Neural progenitor cell (in vitro differentiated cells): ENCODE results near the gene SLC1A6. TPM values are rescaled to one million over a fixed set of nuclear protein-coding genes. Genes with fewer than 3 reads are reported as not detected.

ENCODE experiments used
- DNase-seq: peaks from one replicate; pipeline ENCODE4 v3.0.0-alpha.2; 2016; ENCODE audit warnings: low spot score
- H2AFZ ChIP-seq: fragments of 200-600 bp; sonication (generic); replicated peaks from 2 replicates; pipeline ENCODE4 v1.6.1; 2016; ENCODE audit warnings: antibody characterized with exemption
- H3F3A ChIP-seq: fragments of 200-600 bp; sonication (generic); 2 replicates; pipeline ENCODE4 v1.6.1; 2016; ENCODE audit warnings: antibody characterized with exemption, low read depth
- H3K27ac ChIP-seq: fragments of 200-600 bp; sonication (generic); 2 replicates; pipeline ENCODE4 v1.5.1; 2016; ENCODE audit warnings: mild to moderate bottlenecking
- H3K27me3 ChIP-seq: fragments of 200-600 bp; sonication (generic); 2 replicates; pipeline ENCODE4 v1.6.1; 2016; ENCODE audit warnings: mild to moderate bottlenecking, moderate library complexity
- H3K36me3 ChIP-seq: fragments of 200-600 bp; sonication (generic); 2 replicates; pipeline ENCODE4 v1.5.1; 2016
- H3K4me1 ChIP-seq: fragments of 200-600 bp; sonication (generic); 2 replicates; pipeline ENCODE4 v1.6.1; 2016; ENCODE audit warnings: mixed run types
- H3K4me2 ChIP-seq: fragments of 200-600 bp; sonication (generic); 2 replicates; pipeline ENCODE4 v1.6.1; 2016
- H3K4me3 ChIP-seq: fragments of 200-600 bp; sonication (generic); 2 replicates; pipeline ENCODE4 v1.5.1; 2016
- H3K79me2 ChIP-seq: fragments of 200-600 bp; sonication (generic); 2 replicates; pipeline ENCODE4 v1.6.1; 2016; ENCODE audit warnings: low read depth
- H3K9ac ChIP-seq: fragments of 200-600 bp; sonication (generic); 2 replicates; pipeline ENCODE4 v1.6.1; 2016
- H3K9me3 ChIP-seq: fragments of 200-600 bp; sonication (generic); 2 replicates; pipeline ENCODE4 v1.5.1; 2016; ENCODE audit warnings: low read depth
- H4K20me1 ChIP-seq: fragments of 200-600 bp; sonication (generic); 2 replicates; pipeline ENCODE4 v1.6.1; 2016; ENCODE audit warnings: low read depth
- H3K27ac Mint-ChIP-seq: 3 replicates; pipeline ENCODE4 v1.8.0; 2021; ENCODE audit warnings: mixed read lengths
- H3K27me3 Mint-ChIP-seq: 2 replicates; pipeline ENCODE4 v1.8.0; 2022; ENCODE audit warnings: low read depth, mild to moderate bottlenecking, inconsistent platforms, moderate library complexity, mixed read lengths; ENCODE audit not compliant: insufficient read depth
- H3K36me3 Mint-ChIP-seq: 3 replicates; pipeline ENCODE4 v1.8.0; 2021; ENCODE audit warnings: mixed read lengths
- H3K4me1 Mint-ChIP-seq: 3 replicates; pipeline ENCODE4 v1.8.0; 2021; ENCODE audit warnings: mixed read lengths
- H3K4me3 Mint-ChIP-seq: 3 replicates; pipeline ENCODE4 v1.8.0; 2021; ENCODE audit warnings: mild to moderate bottlenecking, moderate library complexity, mixed read lengths
- H3K9me3 Mint-ChIP-seq: 3 replicates; pipeline ENCODE4 v1.8.0; 2020; ENCODE audit warnings: mixed read lengths
- CTCF ChIP-seq: fragments of 200-600 bp; sonication (generic); IDR thresholded peaks from 2 replicates; pipeline ENCODE4 v1.5.1; 2017; ENCODE audit warnings: antibody characterized with exemption, mild to moderate bottlenecking
- EZH2 ChIP-seq: fragments of 200-600 bp; sonication (generic); IDR thresholded peaks from 2 replicates; pipeline ENCODE4 v1.6.1; 2017; ENCODE audit warnings: antibody characterized with exemption, mild to moderate bottlenecking, moderate library complexity
- EZH2phosphoT487 ChIP-seq: fragments of 200-600 bp; sonication (generic); IDR thresholded peaks from 2 replicates; pipeline ENCODE4 v1.6.1; 2017; ENCODE audit warnings: antibody characterized with exemption
- total RNA-seq: library from RNA; depleted of rRNA; stranded (reverse); fragments of >200 nt; gene quantifications from 2 replicates; pipeline ENCODE4 v1.2.3, GENCODE V29; 2015; ENCODE audit warnings: low replicate concordance

The SLC1A6 gene
- total RNA-seq, 1 donor from 2014 or later, result 15.0 TPM

GRCh38 chr19:14978161-14978776, 1.4 kb downstream of the SLC1A6 start:
- H3K79me2 ChIP-seq, result no peaks in the 10 kb centered on the region
- H3K4me1 Mint-ChIP-seq, result peaks cover 16% of the 10 kb centered on the region
- H2AFZ ChIP-seq, result no peak overlapping the region
- H3K27me3 ChIP-seq, result peaks cover 49% of the 10 kb centered on the region
- peak overlapping the region; percentile 90 for H3K4me2 ChIP-seq
- peak overlapping the region; percentile 90 for H3K4me3 Mint-ChIP-seq
- H3F3A ChIP-seq, result peaks cover 12% of the 10 kb centered on the region
- H3K27ac Mint-ChIP-seq, result no peak overlapping the region
- H3K4me3 ChIP-seq, result peak overlapping the region; percentile 83
- no peak overlapping the region for H3K27ac ChIP-seq
- no peak overlapping the region for H3K9ac ChIP-seq
- H3K36me3 ChIP-seq, result no peaks in the 10 kb centered on the region
- no peak for DNase-seq
- no peaks in the 10 kb centered on the region for H3K9me3 ChIP-seq
- no peaks in the 10 kb centered on the region for H4K20me1 ChIP-seq
- no peaks in the 10 kb centered on the region for H3K9me3 Mint-ChIP-seq
- TF ChIP-seq EZH2phosphoT487 (no peak), EZH2 (no peak)
- peaks cover 8% of the 10 kb centered on the region for H3K27me3 Mint-ChIP-seq
- H3K36me3 Mint-ChIP-seq, result no peaks in the 10 kb centered on the region
- peaks cover 6% of the 10 kb centered on the region for H3K4me1 ChIP-seq

GRCh38 chr19:14977128-14977527, 2.5 kb downstream of the SLC1A6 start:
- H3K9me3 ChIP-seq, result no peaks in the 10 kb centered on the region
- Mint-ChIP-seq H3K36me3 (no peaks in the 10 kb centered on the region), H3K27me3 (peaks cover 14% of the 10 kb centered on the region), H3K27ac (no peak overlapping the region), H3K4me3 (no peak overlapping the region), H3K9me3 (no peaks in the 10 kb centered on the region), H3K4me1 (peaks cover 16% of the 10 kb centered on the region)
- DNase-seq, result peak; percentile 5
- no peaks in the 10 kb centered on the region for H4K20me1 ChIP-seq
- peaks cover 12% of the 10 kb centered on the region for H3F3A ChIP-seq
- no peak overlapping the region for H3K4me3 ChIP-seq
- H3K27me3 ChIP-seq, result peaks cover 38% of the 10 kb centered on the region
- no peak overlapping the region for H3K9ac ChIP-seq
- no peak overlapping the region for H2AFZ ChIP-seq
- H3K36me3 ChIP-seq, result no peaks in the 10 kb centered on the region
- no peaks in the 10 kb centered on the region for H3K79me2 ChIP-seq
- H3K4me2 ChIP-seq, result no peak overlapping the region
- H3K27ac ChIP-seq, result no peak overlapping the region
- peaks cover 10% of the 10 kb centered on the region for H3K4me1 ChIP-seq
- TF ChIP-seq EZH2phosphoT487 (no peak), CTCF (no peak), EZH2 (no peak)

- peaks cover 10% of the 10 kb centered on the region for H3K4me1 ChIP-seq
- Mint-ChIP-seq H3K27ac (no peak overlapping the region), H3K4me1 (peaks cover 13% of the 10 kb centered on the region), H3K4me3 (no peak overlapping the region), H3K9me3 (no peaks in the 10 kb centered on the region), H3K27me3 (peaks cover 7% of the 10 kb centered on the region), H3K36me3 (no peaks in the 10 kb centered on the region)
- no peaks in the 10 kb centered on the region for H3K36me3 ChIP-seq
- H3K27me3 ChIP-seq, result peaks cover 14% of the 10 kb centered on the region
- no peaks in the 10 kb centered on the region for H3K9me3 ChIP-seq
- TF ChIP-seq EZH2 (no peak), EZH2phosphoT487 (no peak), CTCF (no peak)
- no peak overlapping the region for H3K4me3 ChIP-seq
- no peak overlapping the region for H2AFZ ChIP-seq
- H4K20me1 ChIP-seq, result no peaks in the 10 kb centered on the region
- H3K9ac ChIP-seq, result no peak overlapping the region
- no peak overlapping the region for H3K4me2 ChIP-seq
- no peak for DNase-seq
- H3F3A ChIP-seq, result peaks cover 12% of the 10 kb centered on the region
- no peak overlapping the region for H3K27ac ChIP-seq
- H3K79me2 ChIP-seq, result no peaks in the 10 kb centered on the region
Measured at GRCh38 chr19:14974488-14974887, 5.2 kb downstream of the SLC1A6 start.

GRCh38 chr19:14972676-14973075, 7.0 kb downstream of the SLC1A6 start:
- no peaks in the 10 kb centered on the region for H3K36me3 Mint-ChIP-seq
- no peak overlapping the region for H3K4me2 ChIP-seq
- H3K36me3 ChIP-seq, result no peaks in the 10 kb centered on the region
- H3K27ac ChIP-seq, result no peak overlapping the region
- peaks cover 9% of the 10 kb centered on the region for H3K27me3 Mint-ChIP-seq
- H3K4me1 ChIP-seq, result peaks cover 10% of the 10 kb centered on the region
- H3K4me1 Mint-ChIP-seq, result peaks cover 2% of the 10 kb centered on the region
- no peak overlapping the region for H3K9ac ChIP-seq
- H3K27me3 ChIP-seq, result no peaks in the 10 kb centered on the region
- DNase-seq, result no peak
- H3K27ac Mint-ChIP-seq, result no peak overlapping the region
- H3K79me2 ChIP-seq, result no peaks in the 10 kb centered on the region
- H3F3A ChIP-seq, result peaks cover 12% of the 10 kb centered on the region
- H3K9me3 Mint-ChIP-seq, result no peaks in the 10 kb centered on the region
- H2AFZ ChIP-seq, result no peak overlapping the region
- no peak overlapping the region for H3K4me3 ChIP-seq
- no peak for TF ChIP-seq CTCF
- no peak for TF ChIP-seq EZH2phosphoT487
- no peak for TF ChIP-seq EZH2
- H3K4me3 Mint-ChIP-seq, result no peak overlapping the region
- H3K9me3 ChIP-seq, result no peaks in the 10 kb centered on the region
- no peaks in the 10 kb centered on the region for H4K20me1 ChIP-seq
